ENCODE data around the gene NT5C1B.

- TF ChIP-seq EZH2 (IDR thresholded peaks at IDR 0.05; ENCODE audit: low read depth, unreplicated experiment) (no peak), CTCF (conservative IDR thresholded peaks at IDR 0.05; ENCODE audit: low read depth in 2 of 2) (no peak), POLR2AphosphoS5 (IDR thresholded peaks at IDR 0.05; ENCODE audit: low read depth) (no peak), JUNB (IDR thresholded peaks at IDR 0.05; ENCODE audit: unreplicated experiment) (no peak), CREB1 (CRISPR knock-in tag; IDR thresholded peaks at IDR 0.05; ENCODE audit: low read depth) (no peak), EZH2phosphoT487 (IDR thresholded peaks at IDR 0.05; ENCODE audit: unreplicated experiment) (no peak), REST (IDR thresholded peaks at IDR 0.05; ENCODE audit: unreplicated experiment) (no peak), STAT1 (IDR thresholded peaks at IDR 0.05; ENCODE audit: unreplicated experiment) (no peak), ZNF114 (CRISPR knock-in tag; IDR thresholded peaks at IDR 0.05) (no peak), NANOG (IDR thresholded peaks at IDR 0.05; ENCODE audit: borderline replicate concordance) (no peak), ETS1 (IDR thresholded peaks at IDR 0.05) (no peak), ZNF462 (CRISPR knock-in tag; IDR thresholded peaks at IDR 0.05) (no peak), ZNF331 (CRISPR knock-in tag; IDR thresholded peaks at IDR 0.05; ENCODE audit: low read depth) (no peak)
Measured at GRCh38 chr2:18540872-18541271, 48.5 kb downstream of the NT5C1B start.
